Hematopoietic multipotent progenitor cell treated with erythropoietin and hydrocortisone succinate and interleukin-3 and kit ligand, for 6 days (in vitro differentiated cells): ENCODE results near the gene C11orf21.

Experiments
- DNase-seq: peaks from one replicate; pipeline ENCODE4 v3.0.0-alpha.2; 2015

The C11orf21 gene

GRCh38 chr11:2258501-2259465 is 42.9 kb downstream of the C11orf21 start:
- DNase-seq, result no peak

DNA sequence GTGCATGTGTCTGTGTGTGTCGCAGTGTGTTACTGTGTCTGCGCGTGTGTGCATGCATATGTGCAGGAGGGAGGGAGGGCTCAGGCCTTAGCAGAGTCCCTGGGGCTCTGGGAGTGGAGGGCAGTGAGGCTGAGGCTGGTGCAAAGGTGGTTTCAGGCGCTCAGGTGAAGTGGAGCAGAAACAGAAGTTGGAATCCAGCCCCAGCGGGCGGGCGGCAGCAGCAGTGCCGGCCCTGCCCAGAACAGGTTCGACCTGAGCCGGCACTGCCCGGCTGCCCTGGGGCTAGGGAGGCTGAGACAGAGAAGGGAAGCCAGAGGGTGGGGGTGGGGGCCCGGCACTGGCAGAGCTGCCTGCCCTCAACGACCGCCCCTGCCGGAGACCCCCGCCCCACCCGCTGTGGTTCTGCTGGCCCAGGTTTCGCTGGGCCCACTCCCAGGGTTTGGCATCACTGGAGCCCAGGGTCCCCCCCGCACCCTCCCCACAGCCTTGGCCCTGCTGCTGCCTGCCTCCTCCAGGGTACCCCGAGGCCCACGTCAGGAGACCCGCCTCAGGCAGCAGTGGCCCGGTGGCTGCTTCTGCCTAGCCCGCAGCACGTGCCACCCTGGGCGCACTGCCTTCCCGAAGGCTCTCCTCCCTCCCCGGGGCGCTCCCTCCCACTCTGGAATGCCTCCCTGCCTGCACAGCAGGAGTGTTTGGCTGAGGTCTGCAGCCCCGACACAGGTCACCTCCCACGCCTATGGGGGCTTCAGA is 44.6 kb downstream of the C11orf21 start:
- no peak for DNase-seq

GRCh38 chr11:2256293-2256913 is 45.3 kb downstream of the C11orf21 start:
- no peak for DNase-seq

DNA sequence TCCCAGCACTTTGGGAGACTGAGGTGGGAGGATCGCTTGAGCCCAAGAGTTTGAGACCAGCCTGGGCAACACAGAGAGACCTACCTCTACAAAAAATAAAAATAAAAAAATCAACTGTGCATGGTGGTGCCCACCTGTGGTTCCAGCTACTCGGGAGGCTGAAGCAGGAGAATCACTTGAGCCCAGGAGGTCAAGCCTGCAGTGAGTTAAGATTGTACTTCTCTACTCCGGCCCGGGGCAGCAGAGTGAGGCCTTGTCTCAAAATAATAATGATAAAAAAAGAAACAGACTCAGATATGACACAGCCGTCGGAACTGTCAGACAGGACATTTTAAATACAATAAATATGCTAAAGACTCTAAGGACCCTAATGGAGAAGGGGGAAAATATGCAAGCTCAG is 49.7 kb downstream of the C11orf21 start:
- no peak for DNase-seq

DNA sequence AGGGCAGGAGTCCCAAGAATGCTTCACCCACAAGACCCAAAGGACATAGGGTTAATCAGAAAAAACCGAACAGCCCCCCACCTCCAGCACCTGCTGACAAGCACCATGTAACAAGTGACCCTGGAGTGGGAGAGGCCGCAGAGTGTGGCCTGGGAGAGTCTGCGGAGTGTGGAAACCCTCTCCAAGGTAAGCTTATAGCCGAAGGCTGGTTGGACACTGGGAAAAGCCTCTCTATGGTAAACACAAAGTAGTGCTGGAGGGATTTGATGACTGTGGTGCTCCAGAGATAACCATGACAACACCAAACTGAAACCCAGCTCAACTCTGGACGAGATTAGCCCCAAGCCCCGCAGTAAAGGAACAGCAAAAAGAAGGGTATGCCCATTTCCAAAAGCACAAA is 50.6 kb downstream of the C11orf21 start:
- DNase-seq, result no peak

- no peak for DNase-seq
These were observed 51.2 kb downstream of the C11orf21 start for GRCh38 chr11:2250485-2250884.

GRCh38 chr11:2250041-2250440 is 51.7 kb downstream of the C11orf21 start:
- no peak for DNase-seq

DNA sequence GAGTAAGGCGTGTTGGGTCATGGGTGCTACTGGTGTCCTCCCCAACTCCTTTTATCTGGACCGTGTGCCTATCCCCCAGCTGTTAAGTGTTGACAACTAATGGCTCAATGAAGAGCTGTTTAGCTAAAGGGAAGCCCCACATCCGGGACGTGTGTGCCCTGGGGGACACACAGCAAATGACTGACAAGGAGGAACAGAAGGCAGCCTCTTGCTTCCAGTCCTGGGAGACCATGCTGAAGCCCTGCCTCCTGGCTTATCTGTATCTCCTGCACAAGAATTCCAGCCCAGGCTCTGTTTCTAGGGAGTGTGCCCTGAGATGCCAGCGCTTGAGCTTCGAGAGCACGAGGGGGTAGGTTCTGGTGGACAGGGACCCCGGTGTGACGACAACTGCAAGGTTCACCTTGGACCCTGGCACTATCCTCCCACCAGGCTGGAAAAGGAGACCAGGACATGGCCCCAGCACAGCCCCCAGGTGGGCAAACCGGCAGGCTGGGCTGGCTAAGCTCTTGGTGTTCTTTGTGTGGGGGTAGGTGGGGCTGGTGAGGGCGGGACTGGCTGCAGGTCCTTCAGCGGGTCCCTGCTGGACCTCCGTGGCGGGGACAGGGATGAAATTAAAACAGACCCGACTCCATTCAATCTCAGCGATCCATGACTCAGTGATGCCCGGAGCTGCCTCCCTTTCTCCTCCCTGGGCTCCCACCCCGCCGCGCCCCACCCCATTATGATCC is 52.4 kb downstream of the C11orf21 start:
- no peak for DNase-seq

- no peak for DNase-seq
These were observed 53.0 kb downstream of the C11orf21 start for GRCh38 chr11:2248762-2249161.

GRCh38 chr11:2248242-2248641 is 53.5 kb downstream of the C11orf21 start:
- no peak for DNase-seq

DNA sequence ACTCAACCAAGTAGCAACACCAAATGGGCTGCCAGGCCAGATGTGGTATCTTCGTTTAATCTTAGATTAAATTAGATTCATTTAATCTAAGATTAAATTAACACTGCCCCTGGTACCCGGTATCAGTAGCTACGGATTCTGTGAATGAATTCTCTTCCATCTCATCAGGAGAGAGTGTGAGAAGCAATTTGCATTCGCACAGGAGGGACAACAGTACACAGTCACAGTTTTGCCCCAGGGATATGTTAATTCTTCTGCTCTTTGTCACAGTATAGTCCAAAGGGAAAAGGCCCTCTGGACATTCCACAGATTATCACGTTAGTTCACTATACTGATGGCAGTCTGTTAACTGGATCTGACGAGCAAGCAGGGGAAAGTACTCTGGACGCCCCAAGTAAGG is 54.2 kb downstream of the C11orf21 start:
- no peak for DNase-seq
